Mononuclear cell (primary cell): ENCODE results near the gene MICU1. TPM values are rescaled to one million over a fixed set of nuclear protein-coding genes. Genes with fewer than 3 reads are reported as not detected.
"Not testable (repeated sequence)": the region's sequence is repeated elsewhere in the genome, so short reads cannot be mapped to it uniquely, and the experiment has no call there.

Experiments used
- H3K27me3 ChIP-seq: 2 replicates; pipeline ENCODE4 v1.6.0; 2011; ENCODE audit warnings: low read length, control low read depth; ENCODE audit not compliant: insufficient read depth
- H3K4me1 ChIP-seq: 2 replicates; pipeline ENCODE4 v1.5.1; 2011; ENCODE audit warnings: mild to moderate bottlenecking, low read length, control low read depth; ENCODE audit not compliant: insufficient read depth
- H3K4me3 ChIP-seq: 2 replicates; pipeline ENCODE4 v1.5.1; 2011; ENCODE audit warnings: mild to moderate bottlenecking, low read length, moderate library complexity
- H3K9me3 ChIP-seq: 2 replicates; pipeline ENCODE4 v1.5.1; 2011; ENCODE audit warnings: low read depth, mild to moderate bottlenecking, control low read depth, low read length
- total RNA-seq: library from RNA; depleted of rRNA; stranded (reverse); fragments of >200 nt; gene quantifications from one replicate; pipeline ENCODE4 v1.2.3, GENCODE V29; 2012

MICU1 gene
- 25.5 TPM for total RNA-seq

DNA sequence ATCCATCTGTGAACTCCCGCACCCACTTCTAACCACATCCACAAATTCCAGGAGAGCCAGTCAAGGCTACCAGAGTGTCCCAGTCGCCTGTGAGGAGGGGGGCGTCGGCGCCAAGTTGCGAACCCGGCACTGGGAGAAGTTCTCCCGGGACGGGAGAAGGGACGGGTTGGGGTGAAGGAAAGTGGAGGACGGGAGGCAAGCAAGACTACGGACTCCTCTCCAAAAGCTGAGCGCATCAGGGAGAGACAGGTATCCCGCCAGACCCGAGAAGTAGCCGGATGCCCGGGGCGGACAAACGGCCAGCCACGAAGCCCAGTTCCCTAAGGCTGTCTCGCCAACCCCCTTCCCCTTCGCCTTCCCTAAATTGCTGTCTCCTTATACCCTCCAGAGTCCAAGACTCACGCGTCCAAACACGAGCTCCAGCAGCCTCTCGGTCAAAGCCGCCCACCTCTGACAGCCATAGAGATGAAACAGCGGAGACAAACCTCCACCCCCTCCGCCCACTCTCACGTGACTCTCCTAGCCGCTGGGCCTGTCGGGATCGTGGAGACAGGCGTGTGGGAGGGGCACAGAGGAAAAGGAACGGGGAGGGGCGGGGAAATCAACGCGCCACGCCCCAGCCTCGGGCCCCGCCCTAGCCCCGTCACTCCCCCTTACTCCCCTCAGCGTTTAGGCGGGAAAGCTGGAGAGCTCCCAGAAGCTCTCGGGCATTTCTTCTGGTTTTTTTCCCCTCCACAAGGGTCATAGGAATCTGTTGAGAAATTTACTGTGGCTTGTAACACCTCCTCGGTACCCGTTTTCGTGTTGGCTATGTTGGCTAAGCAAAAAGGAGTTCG is at the start of gene MICU1:
Gene MICU1, minus strand, starts transcription at position 472 of the 836 bp plus-strand sequence. CDS start 59,286 bp downstream, outside the sequence.
- H3K4me3 ChIP-seq = peak within 1 kb of the TSS; percentile 99
- H3K27me3 ChIP-seq = no peaks in the 10 kb centered on the region
- no peaks in the 10 kb centered on the region for H3K9me3 ChIP-seq
- H3K4me1 ChIP-seq = peaks cover 18% of the 10 kb centered on the region

DNA sequence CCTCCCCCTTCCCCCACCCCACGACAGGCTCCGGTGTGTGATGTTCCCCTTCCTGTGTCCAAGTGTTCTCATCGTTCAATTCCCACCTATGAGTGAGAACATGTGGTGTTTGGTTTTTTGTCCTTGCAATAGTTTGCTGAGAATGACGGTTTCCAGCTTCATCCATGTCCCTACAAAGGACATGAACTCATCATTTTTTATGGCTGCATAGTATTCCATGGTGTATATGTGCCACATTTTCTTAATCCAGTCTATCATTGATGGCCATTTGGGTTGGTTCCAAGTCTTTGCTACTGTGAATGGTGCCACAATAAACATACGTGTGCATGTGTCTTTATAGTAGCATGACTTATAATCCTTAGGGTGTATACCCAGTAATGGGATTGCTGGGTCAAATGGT is 48.3 kb upstream of the MICU1 start:
- not testable (repeated sequence) for H3K27me3 ChIP-seq, H3K9me3 ChIP-seq, H3K4me1 ChIP-seq, H3K4me3 ChIP-seq

- H3K4me1 ChIP-seq = peaks cover 3% of the 10 kb centered on the region
- H3K4me3 ChIP-seq = no peak overlapping the region
- no peaks in the 10 kb centered on the region for H3K9me3 ChIP-seq
- H3K27me3 ChIP-seq = no peaks in the 10 kb centered on the region
Observed at GRCh38 chr10:72673280-72673679, 47.4 kb upstream of the MICU1 start.

- Histone ChIP-seq H3K27me3 (no peaks in the 10 kb centered on the region), H3K4me3 (no peak overlapping the region), H3K9me3 (no peaks in the 10 kb centered on the region), H3K4me1 (no peaks in the 10 kb centered on the region)
Observed at GRCh38 chr10:72667207-72667864, 41.5 kb upstream of the MICU1 start.

DNA sequence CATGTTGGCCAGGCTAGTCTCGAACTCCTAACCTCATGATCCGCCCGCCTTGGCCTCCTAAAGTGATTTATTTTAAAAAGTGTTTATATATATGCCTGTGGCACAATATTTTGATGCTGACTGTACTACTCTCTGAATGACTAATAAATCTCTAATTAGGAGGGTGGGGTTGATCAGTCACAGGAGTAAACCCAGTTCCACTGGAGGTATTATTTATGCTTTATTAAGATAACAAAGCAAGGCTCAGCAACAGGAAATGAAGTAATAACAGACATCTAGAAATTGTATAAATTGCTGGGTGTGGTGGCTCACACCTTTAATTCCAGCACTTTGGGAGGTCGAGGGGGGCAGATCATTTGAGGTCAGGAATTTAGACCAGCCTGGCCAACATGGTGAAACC is 40.0 kb upstream of the MICU1 start:
- Histone ChIP-seq H3K4me3 (no peak overlapping the region), H3K27me3 (no peaks in the 10 kb centered on the region), H3K9me3 (no peaks in the 10 kb centered on the region), H3K4me1 (no peaks in the 10 kb centered on the region)

GRCh38 chr10:72663971-72664370 is 38.1 kb upstream of the MICU1 start:
- Histone ChIP-seq H3K4me1 (no peaks in the 10 kb centered on the region), H3K27me3 (no peaks in the 10 kb centered on the region), H3K4me3 (no peak overlapping the region), H3K9me3 (no peaks in the 10 kb centered on the region)

DNA sequence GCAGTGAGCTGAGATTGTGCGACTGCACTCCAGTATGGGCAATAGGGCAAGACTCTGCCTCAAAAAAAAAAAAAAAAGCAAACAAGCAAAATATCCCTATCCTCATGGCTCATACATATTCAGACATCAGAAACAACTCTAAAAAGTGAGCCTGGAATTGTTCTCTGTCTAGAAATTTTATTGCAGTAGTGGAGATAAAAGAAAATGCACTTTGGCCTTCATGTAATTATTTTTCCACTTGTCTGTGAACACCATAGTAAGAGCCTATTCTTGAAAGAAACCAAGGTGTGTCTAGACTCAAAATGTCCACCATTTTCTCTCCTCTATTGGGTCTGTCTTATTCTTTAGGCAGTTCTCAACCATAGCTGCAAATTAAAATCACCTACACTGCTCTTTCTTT is 35.6 kb upstream of the MICU1 start:
- no peaks in the 10 kb centered on the region for H3K9me3 ChIP-seq
- H3K4me3 ChIP-seq = no peak overlapping the region
- no peaks in the 10 kb centered on the region for H3K4me1 ChIP-seq
- H3K27me3 ChIP-seq = no peaks in the 10 kb centered on the region

DNA sequence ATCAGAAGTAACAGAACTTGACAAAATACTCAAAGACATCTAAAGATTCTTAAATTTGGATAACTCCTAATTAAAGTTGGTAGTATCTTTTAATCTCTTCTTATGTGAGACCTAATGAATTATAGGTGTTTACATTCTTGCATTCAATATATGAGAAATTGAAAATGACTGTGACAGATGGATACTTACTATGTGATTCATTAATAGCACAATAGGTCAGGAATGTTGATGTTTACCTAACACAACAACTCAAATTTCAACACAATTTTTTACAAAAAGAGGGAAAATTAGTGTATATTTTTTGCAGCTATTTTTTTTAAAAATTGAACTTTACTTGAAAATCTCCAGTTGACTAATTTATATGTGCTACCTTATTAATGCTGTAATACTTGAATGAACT is 34.3 kb upstream of the MICU1 start:
- H3K9me3 ChIP-seq = no peaks in the 10 kb centered on the region
- H3K4me3 ChIP-seq = no peak overlapping the region
- H3K27me3 ChIP-seq = no peaks in the 10 kb centered on the region
- H3K4me1 ChIP-seq = no peaks in the 10 kb centered on the region

DNA sequence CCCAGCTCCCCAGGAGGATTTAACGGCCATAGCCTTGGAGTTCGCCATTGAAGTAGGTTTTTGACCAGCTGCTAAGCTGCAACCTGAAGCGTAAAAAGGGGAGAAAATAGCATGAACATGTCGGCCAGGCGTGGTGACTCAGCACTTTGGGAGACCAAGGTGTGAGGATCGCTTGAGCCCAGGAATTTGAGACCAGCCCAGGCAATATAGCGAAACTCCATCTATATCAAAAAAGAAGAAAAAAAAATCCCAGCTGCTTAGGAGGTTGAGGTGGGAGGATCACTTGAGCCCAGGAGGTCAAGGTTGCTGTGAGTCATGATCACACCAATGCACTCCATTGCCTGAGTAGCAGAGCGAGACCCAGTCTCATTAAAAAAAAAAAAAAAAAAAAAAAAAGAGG is 33.8 kb upstream of the MICU1 start:
- no peak overlapping the region for H3K4me3 ChIP-seq
- no peaks in the 10 kb centered on the region for H3K9me3 ChIP-seq
- H3K4me1 ChIP-seq = no peaks in the 10 kb centered on the region
- H3K27me3 ChIP-seq = no peaks in the 10 kb centered on the region

GRCh38 chr10:72658696-72659400 is 33.0 kb upstream of the MICU1 start:
- no peak overlapping the region for H3K4me3 ChIP-seq
- H3K9me3 ChIP-seq = no peaks in the 10 kb centered on the region
- no peaks in the 10 kb centered on the region for H3K4me1 ChIP-seq
- H3K27me3 ChIP-seq = no peaks in the 10 kb centered on the region

DNA sequence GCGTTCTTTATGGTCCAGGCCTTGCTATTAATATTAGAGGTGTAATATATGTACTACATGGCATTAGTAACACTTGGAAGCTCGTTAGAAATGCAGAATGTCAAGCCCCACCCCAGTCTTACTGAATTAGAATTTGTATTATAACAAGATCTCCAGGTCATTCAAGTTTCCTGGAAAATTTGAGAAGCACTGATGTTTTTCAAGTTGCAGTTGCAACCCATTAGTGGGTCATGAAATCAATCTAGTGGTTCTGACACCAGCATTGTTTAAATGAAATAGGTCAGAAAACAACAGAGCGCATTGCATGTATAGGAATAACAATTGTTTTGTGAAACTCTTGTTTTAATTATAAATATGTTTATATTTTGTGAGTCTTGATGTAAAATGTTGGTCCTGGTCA is 28.8 kb upstream of the MICU1 start:
- Histone ChIP-seq H3K9me3 (no peaks in the 10 kb centered on the region), H3K4me3 (no peak overlapping the region), H3K4me1 (peaks cover under 1% of the 10 kb centered on the region), H3K27me3 (no peaks in the 10 kb centered on the region)

GRCh38 chr10:72653383-72654096 is 27.7 kb upstream of the MICU1 start:
- Histone ChIP-seq H3K4me1 (peaks cover 12% of the 10 kb centered on the region), H3K27me3 (no peaks in the 10 kb centered on the region), H3K4me3 (no peak overlapping the region), H3K9me3 (no peaks in the 10 kb centered on the region)

DNA sequence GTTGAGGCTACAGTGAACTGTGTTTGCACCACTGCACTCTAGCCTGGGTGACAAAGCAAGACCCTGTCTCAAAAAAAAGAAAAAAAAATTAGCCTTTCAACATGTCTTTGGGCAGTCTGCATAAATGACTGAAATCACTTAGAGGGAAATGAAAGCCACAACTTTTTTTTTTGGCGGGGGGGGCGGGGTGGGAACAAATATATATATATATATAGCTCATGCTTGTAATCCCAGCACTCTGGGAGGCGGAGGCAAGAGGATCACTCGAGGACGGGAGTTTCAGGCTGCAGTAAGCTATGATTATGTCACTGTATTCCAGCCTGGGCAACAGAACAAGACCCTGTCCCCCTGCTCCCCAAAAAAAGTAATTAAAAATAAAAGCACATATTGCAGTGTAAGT is 23.4 kb upstream of the MICU1 start:
- Histone ChIP-seq H3K4me1 (peaks cover 14% of the 10 kb centered on the region), H3K4me3 (no peak overlapping the region), H3K9me3 (no peaks in the 10 kb centered on the region), H3K27me3 (no peaks in the 10 kb centered on the region)

DNA sequence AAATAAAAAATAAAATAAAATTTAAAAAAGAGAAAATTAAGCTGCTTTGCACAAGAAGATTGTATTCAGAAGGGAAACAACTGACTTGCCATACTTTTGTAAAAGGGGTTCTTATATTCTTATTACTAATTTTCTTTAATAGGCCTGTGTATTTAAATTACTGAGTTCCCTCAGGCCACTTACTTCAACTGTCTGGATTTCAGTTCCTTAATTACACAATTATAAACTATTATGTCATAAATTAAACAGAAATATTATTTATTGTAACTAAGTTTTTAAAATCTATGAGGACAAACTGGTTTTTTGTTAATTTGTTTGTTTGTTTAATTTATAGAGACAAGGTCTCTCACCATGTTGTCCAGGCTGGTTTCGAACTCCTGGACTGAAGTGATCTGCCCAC is 22.4 kb upstream of the MICU1 start:
- Histone ChIP-seq H3K4me3 (no peak overlapping the region), H3K9me3 (no peaks in the 10 kb centered on the region), H3K27me3 (no peaks in the 10 kb centered on the region), H3K4me1 (peaks cover 14% of the 10 kb centered on the region)

DNA sequence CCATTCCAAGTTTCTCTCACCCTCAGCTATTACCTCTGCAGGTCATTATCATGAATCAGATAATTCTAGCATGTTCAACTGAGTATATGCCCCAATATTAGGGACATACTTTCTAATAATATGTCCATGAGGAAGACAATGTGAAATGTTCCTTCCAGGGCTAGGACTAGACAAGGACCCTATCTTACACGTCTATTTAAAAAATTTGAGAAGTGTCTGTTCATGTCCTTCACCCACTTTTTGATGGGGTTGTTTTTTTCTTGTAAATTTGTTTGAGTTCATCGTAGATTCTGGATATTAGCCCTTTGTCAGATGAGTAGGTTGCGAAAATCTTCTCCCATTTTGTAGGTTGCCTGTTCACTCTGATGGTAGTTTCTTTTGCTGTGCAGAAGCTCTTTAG is 21.1 kb upstream of the MICU1 start:
- H3K9me3 ChIP-seq, H3K27me3 ChIP-seq, H3K4me3 ChIP-seq: not testable (repeated sequence)
- peaks cover 14% of the 10 kb centered on the region for H3K4me1 ChIP-seq
